GM19238 (cell line): Measurements from ENCODE around the gene SMARCA4.

ENCODE experiments used
- DNase-seq: peaks from one replicate; pipeline ENCODE4 v3.0.0; 2011; ENCODE audit warnings: low spot score; ENCODE audit not compliant: insufficient read length

SMARCA4 gene

GRCh38 chr19:11033251-11033650 is 72.4 kb downstream of the SMARCA4 start:
- DNase-seq: no peak

GRCh38 chr19:11033763-11034162 is 72.9 kb downstream of the SMARCA4 start:
- DNase-seq: no peak

DNA sequence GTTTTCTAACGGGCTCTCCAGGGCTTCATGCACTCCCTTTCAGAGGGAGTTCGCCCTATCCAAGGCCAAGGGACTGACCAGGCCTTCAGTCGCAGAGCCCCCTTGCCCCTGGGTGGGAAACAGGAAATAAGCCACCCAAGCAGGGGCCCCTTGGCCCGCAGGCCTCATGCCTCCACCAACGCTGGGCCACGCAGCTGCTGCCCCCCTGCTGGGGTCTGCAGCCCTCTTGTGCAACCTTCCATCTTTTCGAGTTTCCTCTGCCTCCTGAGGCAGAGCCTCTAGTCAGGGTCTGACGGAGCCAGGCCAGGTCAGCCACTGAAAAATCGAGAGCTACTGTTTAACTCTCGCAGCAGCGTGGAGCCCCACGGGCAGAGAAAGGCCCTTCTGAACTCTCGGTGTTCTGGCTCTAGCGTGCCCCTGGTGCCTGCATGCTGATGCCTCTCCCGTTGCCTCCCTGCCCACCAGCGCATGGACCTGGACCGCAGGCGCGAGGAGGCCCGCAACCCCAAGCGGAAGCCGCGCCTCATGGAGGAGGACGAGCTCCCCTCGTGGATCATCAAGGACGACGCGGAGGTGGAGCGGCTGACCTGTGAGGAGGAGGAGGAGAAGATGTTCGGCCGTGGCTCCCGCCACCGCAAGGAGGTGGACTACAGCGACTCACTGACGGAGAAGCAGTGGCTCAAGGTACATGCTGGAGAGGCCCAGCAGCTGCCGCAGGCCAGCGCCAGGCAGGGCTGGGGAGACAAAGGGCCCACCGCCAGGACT is 73.8 kb downstream of the SMARCA4 start:
- no peak for DNase-seq

GRCh38 chr19:11035441-11036377 is 74.9 kb downstream of the SMARCA4 start:
- peak; percentile 93 for DNase-seq

DNA sequence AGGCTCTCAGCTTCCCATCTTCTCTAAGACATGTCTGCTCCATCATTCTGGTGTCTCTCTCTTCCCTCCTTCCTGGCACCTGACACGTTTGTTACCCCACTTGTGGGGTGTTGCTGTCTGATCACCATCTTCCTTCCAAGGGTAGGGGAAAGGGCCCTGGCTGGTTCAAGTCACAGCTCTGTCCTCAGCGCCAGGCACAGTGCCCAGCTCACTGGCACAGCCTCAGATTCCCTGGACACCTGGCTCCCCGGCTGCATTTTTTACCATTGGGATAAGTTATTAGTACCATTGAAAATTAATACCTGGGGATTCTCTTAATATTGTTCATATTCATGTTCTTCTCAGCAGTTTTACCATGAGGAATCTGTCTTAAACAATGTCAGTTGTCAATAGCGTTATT is 77.7 kb downstream of the SMARCA4 start:
- DNase-seq: no peak

DNA sequence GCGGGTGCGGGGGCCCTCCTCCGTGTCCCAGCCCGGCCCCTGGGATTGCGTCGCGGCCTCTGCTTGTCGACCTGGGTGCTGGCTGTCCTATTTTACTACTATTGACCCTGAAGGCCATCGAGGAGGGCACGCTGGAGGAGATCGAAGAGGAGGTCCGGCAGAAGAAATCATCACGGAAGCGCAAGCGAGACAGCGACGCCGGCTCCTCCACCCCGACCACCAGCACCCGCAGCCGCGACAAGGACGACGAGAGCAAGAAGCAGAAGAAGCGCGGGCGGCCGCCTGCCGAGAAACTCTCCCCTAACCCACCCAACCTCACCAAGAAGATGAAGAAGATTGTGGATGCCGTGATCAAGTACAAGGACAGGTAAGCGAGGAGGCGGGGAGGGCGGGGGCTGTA is 80.4 kb downstream of the SMARCA4 start:
- no peak for DNase-seq

DNA sequence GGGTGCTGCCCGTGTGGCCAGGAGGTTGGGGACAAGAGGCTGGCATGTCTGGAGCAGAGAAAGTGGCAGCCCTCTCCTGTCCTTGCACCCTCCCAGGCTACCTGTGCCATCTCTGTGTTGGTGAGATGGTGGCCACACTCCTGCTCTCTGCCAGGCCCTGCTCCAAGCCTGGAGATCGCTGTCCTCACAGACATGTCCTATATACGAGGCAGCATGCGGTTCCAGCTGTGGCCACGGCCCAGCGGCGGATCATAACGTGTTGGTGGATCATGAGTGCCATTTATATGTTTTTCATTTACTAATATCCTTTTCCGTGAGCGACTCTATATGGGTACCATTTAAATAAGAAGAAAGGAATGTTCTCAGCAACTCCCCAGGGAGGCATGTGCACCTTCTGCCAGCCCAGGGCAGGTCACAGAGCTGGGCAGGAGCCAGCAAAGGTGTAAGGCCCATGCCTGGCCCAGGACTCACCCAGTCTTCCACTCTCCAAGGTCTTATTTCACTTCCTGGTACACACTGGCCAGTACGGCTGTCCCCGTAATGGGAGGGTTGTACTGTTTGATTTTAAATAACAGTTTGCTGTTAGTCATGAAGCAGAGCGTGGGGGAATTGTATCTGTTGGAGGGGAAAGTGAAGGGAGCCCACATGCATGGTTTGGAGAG is 81.3 kb downstream of the SMARCA4 start:
- no peak for DNase-seq

DNA sequence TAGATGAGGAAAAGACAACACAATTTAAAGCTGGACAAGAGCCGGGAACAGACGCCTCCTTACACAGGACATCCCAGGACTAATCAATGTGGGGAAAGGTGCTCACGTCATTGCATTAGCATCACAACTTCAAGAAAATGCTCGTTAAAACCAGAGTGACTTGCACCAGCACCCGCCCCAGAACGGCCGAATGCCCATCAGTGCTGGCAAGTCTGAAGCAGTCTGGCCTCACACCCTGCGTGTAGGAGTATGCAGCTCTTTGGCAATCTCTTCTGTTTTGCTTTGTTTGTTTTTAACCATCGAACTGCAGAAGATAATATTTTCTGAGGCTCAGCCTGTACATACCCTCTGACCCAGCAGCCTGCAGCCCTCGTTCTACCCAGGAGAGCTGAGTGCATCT is 83.6 kb downstream of the SMARCA4 start:
- no peak for DNase-seq

DNA sequence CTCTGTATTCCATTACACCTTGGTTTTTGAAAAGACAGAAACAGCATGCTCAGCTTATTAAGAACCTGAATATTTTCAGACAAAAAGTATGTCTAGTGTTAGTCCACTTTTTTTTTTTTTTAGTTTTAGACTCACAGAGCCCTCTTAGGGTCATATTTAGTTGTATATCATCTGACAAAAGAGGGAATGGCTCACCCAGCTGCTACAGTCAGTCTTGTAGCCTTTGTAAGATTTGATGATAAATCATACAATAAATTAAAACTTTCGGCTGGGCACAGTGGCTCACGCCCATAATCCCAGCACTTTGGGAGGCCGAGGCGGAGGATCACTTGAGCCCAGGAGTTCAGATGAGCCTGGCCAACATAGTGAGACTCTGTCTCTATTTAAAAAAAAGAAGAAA is 84.7 kb downstream of the SMARCA4 start:
- no peak for DNase-seq

- DNase-seq: no peak
These were observed 86.0 kb downstream of the SMARCA4 start for GRCh38 chr19:11046605-11047354.

DNA sequence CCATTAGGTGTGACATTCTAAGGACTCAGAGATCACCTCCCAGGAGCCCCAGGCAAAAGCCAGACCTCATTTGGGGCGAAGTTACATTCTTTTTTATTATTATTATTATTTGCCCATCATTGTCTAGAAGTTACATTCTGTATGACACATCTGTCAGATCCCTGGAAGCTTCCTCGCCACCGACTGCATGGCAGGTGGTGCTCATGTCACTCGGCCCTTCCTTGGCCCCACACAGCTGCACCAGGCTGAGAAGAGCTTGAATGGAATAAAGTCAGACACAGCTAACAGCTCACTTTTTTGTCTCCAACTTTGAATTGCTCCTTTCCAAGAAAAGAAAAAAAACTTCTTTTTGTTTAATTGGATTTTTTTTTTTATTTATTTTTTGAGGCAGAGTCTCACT is 87.0 kb downstream of the SMARCA4 start:
- no peak for DNase-seq

- no peak for DNase-seq
These were observed 89.7 kb downstream of the SMARCA4 start for GRCh38 chr19:11050323-11051114.

- DNase-seq: no peak
These were observed 93.0 kb downstream of the SMARCA4 start for GRCh38 chr19:11053817-11054195.

- no peak for DNase-seq
These were observed 93.4 kb downstream of the SMARCA4 start for GRCh38 chr19:11054200-11054599.

DNA sequence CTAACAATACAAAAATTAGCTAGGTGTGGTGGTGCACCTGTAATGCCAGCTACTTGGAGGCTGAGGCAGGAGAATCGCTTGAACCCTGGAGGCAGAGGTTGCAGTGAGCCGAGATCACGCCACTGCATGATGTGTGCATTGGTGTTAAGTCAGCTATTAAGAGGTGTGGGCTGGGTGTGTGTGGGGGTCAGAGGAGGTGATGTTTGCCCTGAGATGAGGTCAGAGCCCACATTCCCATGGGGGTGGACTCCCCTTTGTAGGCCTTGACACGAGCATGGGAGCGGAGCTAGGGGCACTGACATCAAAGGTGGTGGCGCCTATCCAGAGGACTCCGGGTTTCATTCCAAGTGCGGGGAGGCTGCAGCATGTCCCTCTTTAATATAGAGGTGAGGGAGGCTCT is 93.8 kb downstream of the SMARCA4 start:
- no peak for DNase-seq

GRCh38 chr19:11058246-11059030 is 97.6 kb downstream of the SMARCA4 start:
- DNase-seq: no peak

DNA sequence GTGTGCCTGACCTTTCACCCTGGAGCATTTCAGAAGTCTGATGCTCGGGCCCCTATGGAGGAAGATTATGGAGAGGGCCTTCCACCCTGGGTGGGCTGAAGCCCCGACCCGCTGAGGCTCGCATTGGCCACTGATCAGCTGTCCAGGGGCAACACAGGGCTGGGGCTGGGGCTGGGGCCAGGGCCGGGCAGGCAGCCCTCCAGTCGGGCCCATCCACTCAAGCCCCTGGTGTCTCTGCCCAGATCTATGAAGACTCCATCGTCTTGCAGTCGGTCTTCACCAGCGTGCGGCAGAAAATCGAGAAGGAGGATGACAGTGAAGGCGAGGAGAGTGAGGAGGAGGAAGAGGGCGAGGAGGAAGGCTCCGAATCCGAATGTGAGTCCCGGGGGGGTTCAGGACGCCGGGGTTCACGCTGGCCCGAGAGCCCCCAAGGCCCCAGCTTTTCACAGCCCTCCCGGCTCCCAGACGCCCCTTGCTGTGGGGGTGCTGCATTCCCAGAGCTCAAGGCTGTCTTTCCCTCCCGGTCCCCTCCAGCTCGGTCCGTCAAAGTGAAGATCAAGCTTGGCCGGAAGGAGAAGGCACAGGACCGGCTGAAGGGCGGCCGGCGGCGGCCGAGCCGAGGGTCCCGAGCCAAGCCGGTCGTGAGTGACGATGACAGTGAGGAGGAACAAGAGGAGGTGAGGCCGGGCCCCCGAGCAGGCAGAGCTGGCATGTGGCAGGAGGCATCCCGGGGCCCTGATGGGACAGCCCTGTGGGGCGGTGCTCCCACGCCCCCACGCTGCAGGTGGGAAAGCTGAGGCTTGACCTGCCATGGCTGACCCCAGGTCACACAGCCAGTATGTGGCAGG is 98.9 kb downstream of the SMARCA4 start:
- DNase-seq: no peak

GRCh38 chr19:11061952-11062351 is 101.1 kb downstream of the SMARCA4 start:
- no peak for DNase-seq

DNA sequence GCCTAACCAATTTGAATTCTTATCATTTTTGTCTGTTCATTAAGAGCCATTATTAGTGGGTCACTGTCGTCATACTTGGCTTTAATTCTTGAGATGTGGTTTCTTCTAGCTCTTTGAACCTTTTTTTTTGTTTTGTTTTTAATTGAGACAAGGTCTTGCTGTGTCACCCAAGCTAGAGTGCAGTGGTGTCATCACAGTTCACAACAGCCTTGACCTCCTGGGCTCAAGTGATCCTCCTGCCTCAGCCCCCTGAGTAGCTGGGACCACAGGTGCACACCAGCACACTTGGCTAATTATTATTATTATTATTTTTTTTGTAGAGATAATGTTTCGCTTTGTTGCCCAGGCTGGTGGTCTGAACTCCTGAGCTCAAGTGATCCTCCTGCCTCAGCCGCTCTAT is 102.6 kb downstream of the SMARCA4 start:
- DNase-seq: no peak
